HG03103 (cell line): ENCODE measurements around the gene CBFB.
"Not testable (repeated sequence)": the region's sequence is repeated elsewhere in the genome, so short reads cannot be mapped to it uniquely, and the experiment has no call there.

Experiments used
- ATAC-seq: cut with Tn5 transposase; IDR thresholded peaks from one replicate; pipeline ENCODE4 v1.9.1; 2021; ENCODE audit warnings: low read depth; ENCODE audit not compliant: unreplicated experiment

The CBFB gene

GRCh38 chr16:67117716-67118115 lies 88.8 kb downstream of the CBFB start:
- no peak for ATAC-seq

GRCh38 chr16:67120025-67120424 lies 91.1 kb downstream of the CBFB start:
- no peak for ATAC-seq

GRCh38 chr16:67122799-67123198 lies 93.8 kb downstream of the CBFB start:
- not testable (repeated sequence) for ATAC-seq

- ATAC-seq, result no peak
These were observed 99.5 kb downstream of the CBFB start for GRCh38 chr16:67128417-67128816.

- no peak for ATAC-seq
These were observed 99.9 kb downstream of the CBFB start for GRCh38 chr16:67128887-67129286.

GRCh38 chr16:67129422-67129821 lies 100.5 kb downstream of the CBFB start:
- no peak for ATAC-seq

- ATAC-seq, result no peak
These were observed 108.7 kb downstream of the CBFB start for GRCh38 chr16:67137605-67138004.

- ATAC-seq, result no peak
These were observed 112.4 kb downstream of the CBFB start for GRCh38 chr16:67141391-67141790.

- ATAC-seq, result no peak
These were observed 113.4 kb downstream of the CBFB start for GRCh38 chr16:67142342-67142741.

GRCh38 chr16:67144943-67145342 lies 116.0 kb downstream of the CBFB start:
- ATAC-seq, result no peak

- ATAC-seq, result no peak
These were observed 116.8 kb downstream of the CBFB start for GRCh38 chr16:67145746-67146145.

GRCh38 chr16:67146523-67147357 lies 117.8 kb downstream of the CBFB start:
- ATAC-seq, result no peak

GRCh38 chr16:67147437-67148140 lies 118.6 kb downstream of the CBFB start:
- ATAC-seq, result no peak

GRCh38 chr16:67148221-67148620 lies 119.3 kb downstream of the CBFB start:
- ATAC-seq, result no peak

GRCh38 chr16:67148656-67149275 lies 119.8 kb downstream of the CBFB start:
- ATAC-seq, result no peak

GRCh38 chr16:67149276-67150046 lies 120.5 kb downstream of the CBFB start:
- no peak for ATAC-seq

GRCh38 chr16:67150047-67150832 lies 121.3 kb downstream of the CBFB start:
- ATAC-seq, result no peak
